HuH-7.5 (cell line): ENCODE results near the gene ITM2B.
"Not testable (repeated sequence)": the region's sequence is repeated elsewhere in the genome, so short reads cannot be mapped to it uniquely, and the experiment has no call there.

Experiments used
- DNase-seq: peaks from one replicate; pipeline ENCODE4 v3.0.0; 2011; ENCODE audit warnings: low spot score

Gene ITM2B

DNA sequence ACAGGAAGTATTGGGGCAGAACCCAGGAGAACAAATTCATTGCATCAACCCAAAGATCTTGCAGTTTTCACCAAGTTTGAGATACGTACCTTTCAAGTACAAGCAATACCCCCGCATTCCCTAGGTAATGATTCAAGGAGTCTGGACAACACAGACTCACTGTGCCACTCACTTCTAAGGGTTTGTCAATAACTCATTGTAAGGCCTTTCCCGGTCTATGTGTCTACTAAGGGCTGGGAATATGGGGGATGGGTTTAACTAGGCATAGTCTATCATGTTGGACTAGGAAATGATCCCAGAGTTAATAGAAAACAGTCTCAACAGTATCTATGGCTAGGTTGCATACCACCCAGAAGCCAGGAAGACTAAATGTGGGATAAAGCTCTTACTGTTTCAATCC, 8.3 kb upstream of the ITM2B start:
- DNase-seq = no peak

DNA sequence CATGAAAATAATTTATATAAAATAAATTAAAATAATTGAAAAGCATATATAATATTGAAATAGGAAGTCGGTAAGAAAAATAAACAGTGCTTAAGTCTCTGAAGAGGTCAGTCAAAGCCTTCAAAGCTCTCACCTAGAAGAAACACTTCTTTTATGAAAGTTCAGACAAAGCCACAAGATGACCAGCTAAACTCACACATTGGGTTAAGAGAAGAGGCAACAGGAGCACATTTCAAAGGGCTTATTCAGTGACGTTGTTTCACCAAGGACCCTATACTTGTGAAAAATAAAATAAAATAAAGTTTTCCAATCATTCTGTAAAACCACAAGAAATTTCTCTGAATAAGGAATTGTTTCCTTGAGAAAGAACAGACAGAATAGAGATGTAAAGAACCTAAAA, 2.5 kb upstream of the ITM2B start:
- DNase-seq = no peak

DNA sequence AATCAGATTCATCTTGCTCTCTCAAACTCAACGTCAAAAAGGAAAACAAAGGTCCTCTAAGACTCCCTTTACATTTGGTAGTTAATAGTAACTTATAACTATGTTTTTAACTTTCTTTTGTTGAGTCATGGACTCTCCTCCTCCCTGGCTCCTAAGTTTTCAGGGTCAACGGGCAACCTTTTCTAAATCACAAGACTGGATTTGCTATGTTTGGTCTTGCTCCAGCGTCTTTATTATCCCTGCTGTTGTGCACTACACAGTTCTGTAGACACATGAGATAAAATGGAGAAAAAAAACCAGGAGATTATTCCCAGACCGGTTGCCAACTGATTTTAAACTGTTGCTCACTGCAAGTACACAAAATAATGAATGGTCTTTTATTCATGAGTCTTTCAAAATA, 1.9 kb upstream of the ITM2B start:
- DNase-seq = no peak

DNA sequence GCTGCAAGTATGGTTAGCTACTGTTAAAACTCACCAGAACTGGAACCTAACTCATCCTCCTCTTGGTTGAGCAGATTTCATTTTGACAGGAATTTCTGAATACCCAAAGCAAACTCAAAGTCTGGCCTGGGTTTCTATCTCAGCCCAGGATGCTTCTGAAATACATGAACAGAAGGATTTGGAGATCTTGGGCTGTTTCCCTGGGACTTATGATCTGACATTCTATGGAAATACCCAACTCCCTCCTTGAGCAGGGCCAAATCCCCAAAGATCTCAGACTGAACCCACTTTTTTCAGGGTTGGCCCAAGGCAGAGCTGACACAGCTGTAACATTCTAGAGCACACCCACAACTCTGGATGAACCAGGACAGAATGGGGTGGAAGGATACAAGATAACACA, 1.1 kb upstream of the ITM2B start:
- no peak for DNase-seq

DNA sequence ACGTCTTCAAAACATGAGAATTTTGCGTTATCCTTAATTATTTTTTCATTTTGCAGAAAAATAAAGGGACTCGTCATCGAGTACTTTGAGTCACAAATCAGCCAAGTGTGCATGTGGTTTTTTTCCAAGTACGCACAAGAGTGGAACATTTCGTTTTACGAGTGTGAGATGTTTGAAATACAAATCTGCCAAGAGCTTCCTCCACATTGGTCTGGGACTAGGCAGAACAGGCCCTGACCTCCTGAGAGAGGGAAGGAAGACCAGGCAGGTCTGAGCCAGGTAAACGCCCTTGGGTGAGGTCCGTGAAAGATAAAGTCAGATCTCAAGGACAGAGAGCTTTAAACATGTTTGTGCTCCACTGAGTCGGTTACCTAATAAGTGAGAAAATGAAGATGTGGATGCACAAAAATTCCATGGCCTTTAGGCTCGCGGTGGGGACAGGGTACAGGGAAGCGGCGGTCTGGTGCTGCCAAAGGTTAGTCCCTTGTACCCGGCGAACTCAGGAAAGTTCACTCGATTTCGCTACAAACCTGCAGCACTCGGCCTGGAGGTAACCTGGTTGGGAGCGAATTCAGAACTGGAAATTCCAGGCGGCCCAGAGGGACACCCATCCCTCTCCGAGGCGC, 473 bp upstream of the ITM2B start:
- DNase-seq = no peak

DNA sequence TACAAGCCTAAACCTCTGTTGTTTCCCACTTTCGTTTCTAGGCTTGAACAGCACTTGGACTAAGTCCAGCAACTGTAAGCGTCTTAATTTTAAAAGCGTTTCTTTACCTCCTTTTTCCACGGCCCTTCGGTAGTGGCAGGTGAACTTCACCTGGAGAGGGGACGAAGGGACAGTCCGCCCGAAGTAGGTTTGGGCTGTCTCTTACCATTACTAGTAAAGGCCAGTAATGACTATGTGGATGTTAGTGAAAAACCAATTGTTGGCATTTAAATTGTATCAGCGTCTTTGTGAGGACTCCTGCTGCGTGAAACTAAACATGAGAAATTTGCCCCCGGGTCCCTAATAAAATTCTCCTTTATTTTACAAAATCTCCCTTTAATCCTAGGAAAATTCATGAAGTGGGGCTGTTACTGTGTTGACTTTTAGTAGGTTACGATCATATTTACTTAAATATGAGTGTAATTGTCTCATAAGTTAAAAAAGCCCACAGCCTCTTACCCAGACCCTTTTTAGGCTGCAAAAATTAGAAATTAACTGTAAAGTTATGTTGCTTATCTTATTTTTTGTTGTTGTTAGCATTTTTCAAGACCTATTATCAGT, 983 bp downstream of the ITM2B start:
- DNase-seq = no peak

DNA sequence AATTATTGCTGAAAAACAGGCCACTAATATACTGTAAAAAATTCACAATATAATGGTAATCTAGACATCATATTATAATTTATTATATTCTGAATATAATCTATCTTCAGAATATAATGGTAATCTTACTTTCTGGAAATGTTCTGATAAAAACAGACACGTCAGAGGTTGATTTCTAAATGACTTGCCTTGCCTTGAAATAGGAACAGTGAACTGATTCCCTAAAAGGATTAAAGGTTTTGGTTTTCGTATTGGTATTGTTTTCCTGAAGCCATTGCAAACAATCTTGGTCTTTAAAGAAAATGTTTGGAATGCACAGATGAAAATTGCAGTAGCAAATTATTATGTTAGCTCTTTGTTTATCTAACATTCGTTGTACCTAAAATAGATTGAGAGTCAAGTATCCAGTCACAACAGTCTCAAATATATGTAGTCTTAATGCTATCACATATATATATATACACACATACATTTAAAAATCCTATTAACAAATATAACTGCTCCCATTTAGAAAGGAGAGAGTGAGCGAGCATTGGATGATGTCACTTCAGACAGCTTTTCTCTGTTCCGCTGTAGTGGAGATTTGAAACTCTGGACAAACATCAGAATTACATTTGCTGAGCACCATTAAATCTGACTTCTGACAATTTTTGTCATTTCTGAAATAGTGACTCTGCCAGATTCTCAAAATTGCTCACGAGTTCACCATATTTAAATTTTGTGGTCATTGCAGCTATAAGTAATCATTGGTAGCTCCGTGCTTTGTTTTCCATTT, 1.7 kb downstream of the ITM2B start:
- DNase-seq = no peak

DNA sequence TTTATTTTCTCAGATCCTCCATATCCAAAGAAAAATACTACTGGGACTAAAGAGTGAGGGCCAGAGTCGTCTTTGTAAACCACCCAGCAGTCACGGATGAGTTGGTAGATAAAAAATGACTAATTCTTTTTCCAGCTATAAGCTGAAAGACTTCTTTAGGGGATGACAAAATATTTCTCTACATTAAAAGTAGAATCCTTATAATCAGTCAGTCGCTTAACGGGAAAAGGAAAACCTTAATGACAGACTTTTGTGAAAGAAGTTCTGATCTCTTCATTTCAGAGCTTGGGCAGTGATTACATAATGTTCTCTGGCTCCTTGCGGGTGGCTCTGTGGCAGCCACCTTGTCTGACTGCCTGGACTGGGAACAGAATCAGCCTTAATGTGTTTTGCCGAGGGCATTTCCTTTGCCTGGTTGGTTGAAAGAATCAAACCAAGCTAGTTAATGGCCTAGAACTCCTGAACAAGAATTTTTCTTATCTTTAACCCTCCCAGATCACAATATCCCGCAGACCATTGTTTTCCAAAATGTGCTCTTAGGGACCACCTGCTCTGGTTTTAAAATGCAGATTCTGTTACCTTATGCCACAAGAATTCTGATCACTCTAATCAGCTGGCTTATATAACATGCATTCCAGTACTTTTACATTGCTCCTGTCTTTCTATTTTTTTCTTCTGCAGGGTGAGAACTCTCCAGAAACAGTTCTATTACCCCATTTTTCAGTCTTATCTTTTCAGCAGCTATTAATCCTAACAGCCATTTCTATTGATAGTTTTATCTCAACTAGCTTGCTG, 2.5 kb downstream of the ITM2B start:
- DNase-seq = no peak

DNA sequence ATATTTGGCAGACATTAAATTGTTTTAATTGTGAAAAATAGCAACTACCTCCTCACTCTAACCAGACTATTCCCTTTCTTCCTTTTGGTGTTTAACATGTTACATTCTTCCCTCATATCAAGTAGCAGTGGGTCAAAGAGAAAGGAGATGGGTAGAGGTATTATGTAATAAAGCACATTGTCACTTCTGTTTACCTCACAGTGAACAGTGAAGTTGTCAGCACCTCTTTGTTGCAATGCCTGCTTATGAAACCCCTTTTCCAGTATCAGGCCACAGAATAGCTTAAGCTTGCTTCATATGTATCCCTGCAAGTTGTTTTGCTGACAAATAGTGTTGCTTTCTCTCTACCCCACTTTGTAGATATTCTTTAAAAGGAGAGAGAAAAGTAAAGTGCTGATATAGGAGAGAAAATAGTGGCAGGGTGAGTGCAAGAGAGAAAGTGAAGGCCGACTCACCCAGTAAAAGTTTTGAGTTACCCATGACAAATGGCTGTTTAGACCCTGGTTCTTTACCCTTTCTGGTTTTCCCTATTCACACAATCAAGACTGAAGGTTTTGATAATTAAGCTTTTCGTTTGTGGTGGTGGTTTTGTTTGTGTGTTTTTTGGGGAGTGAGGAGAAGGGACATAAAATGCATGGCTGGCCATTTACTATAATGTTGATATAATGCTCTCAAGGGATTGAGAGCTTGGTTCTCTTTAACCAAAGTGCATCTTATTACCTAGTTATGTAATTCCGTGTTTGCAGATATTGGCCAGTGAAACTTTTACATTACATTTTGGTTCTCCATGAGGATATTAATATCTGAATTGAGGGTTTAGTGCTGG, 3.7 kb downstream of the ITM2B start:
- no peak for DNase-seq

DNA sequence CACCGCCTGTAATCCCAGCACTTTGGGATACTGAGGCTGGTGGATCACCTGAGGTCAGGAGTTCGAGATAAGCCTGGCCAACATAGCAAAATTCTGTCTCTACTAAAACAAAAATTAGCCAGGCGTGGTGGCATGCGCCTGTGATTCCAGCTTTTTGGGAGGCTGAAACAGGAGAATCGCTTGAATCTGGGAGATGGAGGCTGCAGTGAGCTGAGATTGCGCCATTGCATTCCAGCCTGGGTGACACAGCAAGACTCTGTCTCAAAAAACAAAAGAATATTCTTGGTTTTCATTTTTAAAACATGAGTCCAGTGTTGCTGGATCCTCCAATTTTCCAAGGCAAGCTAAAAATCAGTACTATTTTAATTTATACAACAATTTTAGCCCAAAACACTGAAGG, 6.4 kb downstream of the ITM2B start:
- DNase-seq = not testable (repeated sequence)

DNA sequence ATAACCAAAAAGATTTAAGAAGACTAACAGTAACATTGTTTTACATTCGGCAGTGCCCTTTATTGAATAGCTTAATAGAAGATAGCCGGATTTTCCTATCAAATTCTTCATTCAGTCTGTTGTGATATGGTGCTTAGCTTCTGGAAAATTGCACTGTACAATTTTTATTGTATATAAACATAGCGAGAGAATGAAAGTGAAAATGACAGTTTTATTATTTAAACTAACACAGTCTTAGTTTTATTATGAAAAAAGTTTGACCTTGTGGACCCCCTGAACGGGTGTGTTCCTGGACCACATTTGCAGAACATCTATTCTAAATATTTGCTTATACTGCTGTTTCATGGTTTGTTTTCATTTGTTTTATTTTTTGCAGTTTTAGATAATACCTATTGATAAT, 8.6 kb downstream of the ITM2B start:
- no peak for DNase-seq

DNA sequence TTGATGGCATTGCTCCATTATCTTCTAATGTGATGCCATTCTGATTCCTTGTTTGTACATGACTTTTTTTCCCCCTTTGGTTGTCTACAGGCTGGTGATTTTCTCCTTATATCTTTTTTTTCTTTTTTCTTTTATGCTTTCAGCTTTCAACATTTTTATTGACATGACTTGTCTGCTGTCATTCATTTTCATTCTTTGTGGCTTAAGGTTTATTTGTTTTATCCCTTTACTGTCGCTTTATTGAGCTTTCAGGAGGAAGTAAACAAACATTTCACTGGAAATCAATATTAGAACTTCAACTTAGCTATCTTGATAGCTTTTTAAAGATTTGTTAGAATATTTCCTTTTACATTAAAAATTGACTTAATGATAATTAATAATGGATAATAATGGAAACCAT, 9.7 kb downstream of the ITM2B start:
- no peak for DNase-seq

DNA sequence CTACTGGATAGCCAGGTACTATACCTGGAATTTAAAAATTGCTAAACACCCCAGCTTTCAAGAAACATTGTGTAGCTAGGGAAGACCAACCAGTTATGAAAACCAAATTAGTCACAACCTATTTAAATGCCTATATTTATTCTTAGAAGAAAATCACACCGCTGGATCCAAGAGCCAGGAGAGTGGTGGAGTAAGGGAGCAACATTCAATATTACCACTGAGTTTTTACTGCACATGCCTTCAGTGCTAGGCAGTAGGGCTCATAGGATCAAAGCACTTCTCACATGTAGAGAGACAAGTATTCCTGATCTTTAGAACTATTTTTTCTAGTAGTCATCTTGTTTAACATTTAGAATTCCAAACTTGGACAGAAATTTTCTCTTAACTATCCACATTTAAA, 11.2 kb downstream of the ITM2B start:
- DNase-seq = no peak

DNA sequence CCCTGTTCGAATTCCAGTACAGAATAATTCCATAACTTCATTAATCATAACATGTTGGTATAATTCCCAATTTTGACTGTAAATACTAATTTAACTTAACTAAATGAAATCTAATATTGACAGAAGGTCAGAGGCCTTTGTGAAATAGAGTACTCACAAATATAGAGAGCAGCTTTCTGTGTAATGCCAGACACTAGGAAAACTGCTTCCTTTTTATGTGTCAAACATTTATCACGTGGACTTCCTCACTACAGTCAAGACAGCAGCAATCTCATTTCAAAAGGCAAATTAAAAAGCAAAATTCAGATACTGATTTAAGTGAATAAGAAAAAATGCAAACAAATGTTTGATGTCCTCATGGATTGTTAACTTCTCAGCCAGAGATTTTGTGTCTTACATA, 13.1 kb downstream of the ITM2B start:
- DNase-seq = no peak

DNA sequence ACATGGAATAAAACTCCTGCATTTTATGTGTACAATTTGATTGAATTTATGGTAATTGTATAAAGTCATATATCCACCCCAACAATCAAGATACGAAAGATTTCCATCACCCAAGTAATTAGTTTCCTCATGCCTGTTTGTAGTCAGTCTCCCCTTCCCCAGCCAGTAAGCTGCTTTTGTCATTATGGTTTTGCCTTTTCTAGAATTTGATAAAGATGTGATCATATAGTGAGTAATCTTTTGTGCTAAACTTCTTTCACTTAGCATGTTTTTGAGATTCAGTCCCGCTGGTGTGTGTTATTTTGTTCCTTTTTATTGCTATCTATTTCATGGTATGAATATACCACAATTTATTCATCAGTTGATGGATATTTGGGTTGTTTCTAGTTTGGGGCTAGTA, 16.0 kb downstream of the ITM2B start:
- no peak for DNase-seq

DNA sequence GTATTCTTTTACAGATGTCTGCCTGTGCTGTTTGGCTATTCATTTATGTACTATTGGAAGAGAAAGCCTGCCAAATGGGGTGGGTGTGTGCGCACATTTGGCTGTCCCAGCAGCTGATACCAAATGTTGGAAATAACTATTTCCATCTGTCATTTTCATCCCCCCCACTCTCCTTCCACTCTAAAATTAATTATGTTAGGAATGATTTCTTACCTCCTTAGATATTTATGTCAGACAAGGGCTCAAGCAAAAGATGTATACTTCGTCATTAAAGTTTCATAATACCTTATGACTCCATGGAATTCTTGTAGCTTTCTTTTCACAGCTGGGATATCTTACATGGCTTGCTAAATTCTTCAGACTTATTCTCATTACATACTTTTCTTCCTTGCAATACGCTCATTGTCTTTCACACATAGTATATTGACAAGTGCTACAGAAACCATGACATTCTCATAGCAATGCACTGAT, 18.6 kb downstream of the ITM2B start:
- no peak for DNase-seq

DNA sequence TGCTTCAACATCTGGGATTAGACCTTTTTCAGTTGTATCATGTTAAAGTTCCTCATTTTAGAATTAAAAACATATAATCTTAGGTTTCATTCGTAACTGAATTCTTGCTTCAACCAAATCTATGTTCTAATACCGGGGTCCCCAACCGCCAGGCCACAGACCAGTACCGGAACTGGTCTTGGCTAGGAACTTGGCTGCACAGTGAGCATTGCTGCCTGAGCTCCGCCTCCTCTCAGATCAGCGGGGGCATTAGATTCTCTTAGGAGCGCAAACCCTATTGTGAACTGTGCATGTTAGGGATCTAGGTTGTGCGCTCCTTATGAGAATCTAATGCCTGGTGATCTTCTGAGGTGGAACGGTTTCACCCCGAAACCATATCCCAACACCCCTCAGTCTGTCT, 19.2 kb downstream of the ITM2B start:
- DNase-seq = no peak

DNA sequence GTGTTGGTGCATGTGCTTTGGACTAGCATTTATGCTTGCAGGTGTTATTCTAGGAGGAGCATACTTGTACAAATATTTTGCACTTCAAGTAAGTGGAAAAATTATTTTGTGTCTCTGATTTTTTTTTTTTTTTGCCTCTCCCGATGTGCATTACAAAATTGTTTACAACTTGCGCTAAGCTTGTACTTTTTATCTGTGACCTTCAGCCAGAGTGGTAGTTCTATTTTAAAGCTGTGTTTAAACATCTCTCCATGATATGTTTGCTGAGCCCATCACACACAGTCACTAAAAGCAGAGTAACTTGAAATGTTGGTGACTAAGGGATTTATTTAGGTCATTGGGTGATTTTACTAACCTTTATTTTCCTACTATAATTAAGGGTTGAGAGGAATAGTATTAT, 20.8 kb downstream of the ITM2B start:
- peak; percentile 4 for DNase-seq

DNA sequence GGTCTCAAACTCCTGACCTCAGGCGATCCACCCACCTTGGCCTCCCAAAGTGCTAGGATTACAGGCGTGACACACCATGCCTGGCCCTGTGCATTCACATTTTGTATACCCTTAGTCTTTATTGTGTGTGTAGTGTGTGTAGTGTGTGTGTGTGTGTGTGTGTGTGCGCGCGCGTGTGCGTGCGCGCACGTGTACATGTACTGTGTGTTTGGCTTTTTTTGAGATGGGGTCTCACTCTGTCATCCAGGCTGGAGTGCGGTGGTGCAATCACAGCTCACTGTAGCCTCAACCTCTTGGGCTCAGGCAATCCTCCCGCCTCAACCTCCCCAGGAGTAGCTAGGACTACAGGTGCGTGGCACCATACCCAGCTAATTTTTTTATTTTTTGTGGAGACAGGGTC, 22.1 kb downstream of the ITM2B start:
- DNase-seq = no peak

DNA sequence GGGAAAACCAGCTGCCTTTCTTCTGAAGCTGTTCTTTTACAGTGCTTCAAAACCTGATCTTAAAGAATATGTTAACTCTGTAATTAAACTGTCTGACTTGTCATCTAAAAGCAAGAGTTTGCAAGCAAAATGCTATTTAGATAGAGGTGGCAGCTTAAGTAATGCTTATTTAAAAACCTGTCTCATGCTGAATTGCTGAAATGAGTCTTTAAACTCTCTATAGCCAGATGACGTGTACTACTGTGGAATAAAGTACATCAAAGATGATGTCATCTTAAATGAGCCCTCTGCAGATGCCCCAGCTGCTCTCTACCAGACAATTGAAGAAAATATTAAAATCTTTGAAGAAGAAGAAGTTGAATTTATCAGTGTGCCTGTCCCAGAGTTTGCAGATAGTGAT, 22.9 kb downstream of the ITM2B start:
- no peak for DNase-seq

DNA sequence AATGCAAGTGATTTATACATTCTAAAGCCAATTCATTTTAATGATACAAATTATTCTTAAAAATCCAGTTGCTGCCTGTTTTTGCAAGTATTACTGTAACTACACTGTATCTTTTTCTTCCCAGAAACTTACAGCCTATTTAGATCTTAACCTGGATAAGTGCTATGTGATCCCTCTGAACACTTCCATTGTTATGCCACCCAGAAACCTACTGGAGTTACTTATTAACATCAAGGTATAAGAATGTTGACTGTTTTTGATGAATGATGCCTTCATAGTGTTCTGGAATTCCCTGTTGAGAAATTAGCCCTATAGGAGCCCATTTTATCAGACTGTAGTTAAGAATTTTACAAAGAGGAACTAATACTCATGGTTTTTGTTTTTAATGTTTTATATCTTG, 25.0 kb downstream of the ITM2B start:
- peak; percentile 49 for DNase-seq

DNA sequence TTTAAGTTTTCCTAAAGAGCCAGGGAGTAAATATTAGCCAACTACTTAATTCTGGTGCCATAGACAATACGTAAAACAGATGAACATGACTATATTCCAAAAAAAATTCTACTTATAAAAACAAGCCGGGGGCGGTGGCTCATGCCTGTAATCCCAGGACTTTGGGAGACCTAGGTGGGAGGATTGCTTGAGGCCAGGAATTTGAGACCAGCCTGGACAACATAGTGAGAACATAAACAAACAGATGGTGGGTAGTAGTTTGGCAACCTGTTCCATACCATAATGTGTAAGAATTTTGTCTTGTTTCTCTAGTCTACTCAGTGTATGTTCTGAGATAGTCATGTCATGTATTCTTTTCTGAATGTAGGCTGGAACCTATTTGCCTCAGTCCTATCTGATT, 25.4 kb downstream of the ITM2B start:
- no peak for DNase-seq
